NOMO-1 treated with DMSO at 0.1 percent for 48 hours (cell line): ENCODE data around the gene SSC4D.
"Not testable (repeated sequence)": the region's sequence is repeated elsewhere in the genome, so short reads cannot be mapped to it uniquely, and the experiment has no call there.

ENCODE experiments used
- DNase-seq: peaks from one replicate; lab custom pipeline; 2025; ENCODE audit not compliant: unreplicated experiment; lab: John Stamatoyannopoulos, UW

The SSC4D gene

DNA sequence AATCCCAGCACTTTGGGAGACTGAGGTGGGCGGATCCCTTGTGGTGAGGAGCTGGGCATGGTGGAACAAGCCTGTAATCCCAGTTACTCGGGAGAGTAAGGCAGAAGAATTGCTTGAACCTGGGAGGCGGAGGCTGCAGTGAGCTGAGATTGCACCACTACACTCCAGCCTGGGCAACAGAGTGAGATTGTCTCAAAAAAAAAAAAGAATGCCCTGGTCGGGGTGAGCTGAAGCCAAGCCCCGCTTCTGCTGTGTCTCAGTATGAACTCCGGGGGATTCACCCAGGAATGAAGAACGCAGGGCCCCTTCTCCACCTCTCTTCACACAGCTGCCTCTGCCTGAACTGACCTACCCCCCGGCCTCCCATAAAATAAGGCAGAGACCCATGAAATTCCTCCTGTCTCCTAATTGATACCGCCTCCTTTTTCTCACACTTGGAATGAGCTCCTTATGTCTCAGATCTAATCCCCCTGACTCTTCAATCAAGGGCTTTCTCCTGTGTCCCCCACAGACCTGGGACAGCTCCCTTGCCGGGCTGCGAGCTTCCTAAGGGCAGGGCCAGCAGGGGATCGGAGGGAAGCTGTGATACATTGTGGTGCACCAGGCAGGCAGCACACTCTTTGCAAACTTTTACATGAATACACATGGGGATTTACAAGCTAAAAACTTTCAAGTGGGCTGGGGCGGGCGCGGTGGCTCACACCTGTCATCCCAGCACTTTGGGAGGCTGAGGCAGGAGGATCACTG lies 14.3 kb upstream of the SSC4D start:
- DNase-seq = no peak

DNA sequence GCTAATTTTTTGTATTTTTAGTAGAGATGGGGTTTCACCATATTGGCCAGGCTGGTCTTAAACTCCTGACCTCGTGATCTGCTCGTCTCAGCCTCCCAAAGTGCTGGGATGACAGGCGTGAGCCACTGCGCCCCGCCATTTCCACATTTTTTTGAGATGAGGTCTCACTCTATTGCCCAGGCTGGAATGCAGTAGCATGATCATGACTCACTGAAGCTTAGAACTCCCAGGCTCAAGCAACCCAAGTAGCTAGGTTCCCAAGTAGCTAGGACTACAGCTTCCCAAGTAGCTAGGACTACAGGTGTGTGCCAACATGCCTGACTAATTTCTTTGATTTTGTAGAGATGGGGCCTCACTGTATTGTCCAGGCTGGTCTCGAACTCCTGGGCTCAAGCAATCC lies 11.6 kb upstream of the SSC4D start:
- DNase-seq = not testable (repeated sequence)

DNA sequence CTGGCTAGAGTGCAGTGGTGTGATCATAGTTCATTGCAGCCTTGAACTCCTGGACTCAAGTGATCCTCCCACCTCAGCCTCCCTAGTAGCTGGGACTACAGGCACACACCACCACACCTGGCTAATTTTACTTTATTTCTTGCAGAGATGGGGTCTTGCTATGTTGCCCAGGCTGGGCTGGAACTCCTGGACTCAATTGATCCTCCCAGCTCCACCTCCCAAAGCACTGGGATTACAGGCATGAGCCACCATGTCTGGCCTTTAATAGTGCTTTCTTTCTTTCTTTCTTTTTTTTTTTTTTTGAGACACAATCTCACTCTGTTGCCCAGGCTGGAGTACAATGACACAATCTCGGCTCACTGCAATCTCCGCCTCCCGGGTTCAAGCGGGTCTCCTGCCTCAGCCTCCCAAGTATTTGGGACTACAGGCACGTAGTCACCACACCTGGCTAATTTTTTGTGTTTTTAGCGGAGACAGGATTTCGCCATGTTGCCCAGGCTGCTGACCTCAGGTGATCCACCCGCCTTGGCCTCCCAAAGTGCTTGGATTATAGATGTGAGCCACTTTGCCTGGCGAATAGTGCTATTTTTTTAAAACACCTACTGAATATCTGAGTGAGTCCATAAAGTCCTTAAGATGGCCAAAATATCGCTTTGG lies 8.3 kb upstream of the SSC4D start:
- not testable (repeated sequence) for DNase-seq

DNA sequence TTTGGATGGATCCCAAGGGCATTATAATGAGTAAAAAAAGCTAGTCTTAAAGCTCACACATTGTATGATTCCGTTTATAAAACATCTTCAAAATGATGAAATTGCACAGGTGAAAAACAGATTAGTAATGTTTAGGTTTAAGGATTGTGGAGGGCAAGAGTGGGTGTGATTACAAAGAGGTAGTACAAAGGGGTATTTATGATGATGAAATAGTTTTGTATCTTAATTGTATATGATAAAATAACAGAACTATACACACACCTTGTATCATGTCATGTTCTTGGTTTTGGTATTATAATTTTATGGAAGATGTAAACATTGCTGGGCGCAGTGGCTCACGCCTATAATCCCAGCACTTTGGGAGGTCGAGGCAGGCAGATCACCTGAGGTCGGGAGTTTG lies 2.8 kb upstream of the SSC4D start:
- no peak for DNase-seq

DNA sequence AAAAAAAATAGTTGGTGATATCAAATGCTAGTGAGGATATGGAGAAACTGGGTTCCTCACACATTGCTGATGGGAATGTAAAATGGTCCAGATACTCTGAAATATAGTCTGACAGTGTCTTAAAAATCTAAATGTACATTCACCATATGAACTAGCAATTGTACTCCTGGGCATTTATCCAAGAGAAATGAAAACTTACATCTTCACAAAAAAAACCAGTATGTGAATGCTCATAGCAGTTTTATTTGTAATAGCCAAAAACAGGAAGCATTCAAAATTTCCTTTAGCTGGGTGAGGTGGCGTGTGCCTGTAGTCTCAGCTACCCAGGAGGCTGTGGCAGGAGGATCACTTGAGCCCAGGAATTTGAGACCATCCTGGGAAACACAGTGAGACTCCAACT lies 2.1 kb upstream of the SSC4D start:
- peak; percentile 47 for DNase-seq

DNA sequence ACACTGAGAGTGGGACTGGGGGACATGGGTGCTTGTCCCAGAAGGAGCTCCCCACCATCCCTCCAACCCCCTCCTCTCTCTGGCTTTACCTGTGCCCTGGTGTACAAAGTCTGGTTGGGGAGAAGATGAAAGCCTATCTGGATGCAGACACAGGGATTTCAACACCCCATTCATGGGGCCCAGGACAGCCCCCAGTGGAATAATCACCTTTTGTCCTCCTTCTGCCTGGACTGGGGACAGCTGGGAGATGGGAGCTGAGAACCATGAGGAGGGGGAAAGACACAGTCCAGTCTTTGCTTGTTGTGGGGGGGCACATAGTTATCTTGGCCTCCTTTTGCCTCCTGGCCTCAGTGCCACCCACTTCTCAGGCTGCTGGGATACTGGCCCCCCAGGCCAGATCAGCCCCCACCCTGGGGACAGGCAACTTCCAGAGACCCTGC lies 1.4 kb downstream of the SSC4D start:
- no peak for DNase-seq

DNA sequence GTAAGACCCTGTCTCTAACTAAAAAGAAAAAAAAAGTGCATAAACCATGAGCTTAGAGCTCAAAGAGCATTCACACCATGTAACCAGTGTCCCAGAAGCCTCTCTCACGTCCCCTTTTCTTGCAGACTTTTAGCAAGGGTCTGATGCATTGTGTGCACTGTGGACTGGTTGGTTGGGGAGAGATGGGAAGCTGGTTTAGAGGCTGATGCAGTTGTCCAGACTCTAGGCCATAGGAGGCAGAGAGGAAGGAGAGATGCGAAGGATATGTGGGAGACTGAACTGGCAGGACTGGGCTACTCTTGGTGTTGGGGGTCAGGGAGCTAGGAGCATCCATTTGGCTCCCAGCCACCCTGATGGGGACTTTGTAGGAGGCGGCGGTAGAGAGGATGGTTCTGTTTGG lies 1.8 kb downstream of the SSC4D start:
- DNase-seq = no peak

DNA sequence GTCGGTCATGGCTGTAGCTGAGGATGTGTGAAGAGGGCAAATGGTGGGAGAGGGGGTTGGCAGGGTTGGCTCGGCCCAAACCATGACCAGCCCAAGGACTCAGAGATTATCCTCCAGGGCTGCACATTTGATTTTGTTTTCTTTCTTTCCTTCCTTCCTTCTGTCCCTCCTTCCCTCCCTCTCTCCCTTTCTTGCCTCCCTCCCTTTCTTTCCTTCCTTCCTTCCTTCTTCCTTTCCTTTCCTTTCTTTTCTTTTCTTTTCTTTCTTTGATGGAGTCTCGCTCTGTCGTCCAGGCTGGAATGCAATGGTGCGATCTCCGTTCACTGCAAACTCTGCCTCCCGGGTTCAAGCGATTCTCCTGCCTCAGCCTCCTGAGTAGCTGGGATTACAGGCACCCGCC lies 3.8 kb downstream of the SSC4D start:
- no peak for DNase-seq

DNA sequence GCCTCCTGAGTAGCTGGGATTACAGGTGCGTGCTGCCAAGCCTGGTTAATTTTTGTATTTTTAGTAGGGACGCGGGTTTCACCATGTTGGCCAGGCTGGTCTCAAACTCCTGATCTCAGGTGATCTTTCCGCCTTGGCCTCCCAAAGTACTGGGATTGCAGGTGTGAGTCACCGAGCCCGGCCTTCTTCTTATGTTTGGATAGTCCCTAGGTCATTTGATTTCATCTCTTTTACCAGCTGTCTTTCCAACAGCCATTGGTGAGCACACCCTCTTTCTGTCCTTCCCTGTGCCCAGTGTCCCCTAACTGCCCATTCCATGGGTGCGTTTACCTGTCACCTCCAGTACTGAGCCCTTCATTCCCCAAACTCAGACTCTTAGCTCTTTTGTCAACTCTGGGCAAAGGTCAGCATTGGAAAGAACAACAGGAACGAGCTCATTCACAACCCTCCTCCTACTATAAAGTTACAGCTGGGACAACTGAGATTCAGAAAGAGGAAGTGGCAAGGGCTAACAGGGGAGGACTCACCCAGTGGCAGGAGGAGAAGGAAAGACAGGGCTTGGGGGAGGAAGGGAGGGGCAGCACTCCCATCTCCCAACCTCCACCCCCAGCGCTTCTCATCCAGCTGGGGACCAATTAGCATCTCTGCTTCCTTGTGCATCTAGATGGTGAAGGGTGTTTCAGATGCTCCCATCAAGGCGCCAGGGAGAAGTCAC lies 5.6 kb downstream of the SSC4D start:
- DNase-seq = peak; percentile 99

DNA sequence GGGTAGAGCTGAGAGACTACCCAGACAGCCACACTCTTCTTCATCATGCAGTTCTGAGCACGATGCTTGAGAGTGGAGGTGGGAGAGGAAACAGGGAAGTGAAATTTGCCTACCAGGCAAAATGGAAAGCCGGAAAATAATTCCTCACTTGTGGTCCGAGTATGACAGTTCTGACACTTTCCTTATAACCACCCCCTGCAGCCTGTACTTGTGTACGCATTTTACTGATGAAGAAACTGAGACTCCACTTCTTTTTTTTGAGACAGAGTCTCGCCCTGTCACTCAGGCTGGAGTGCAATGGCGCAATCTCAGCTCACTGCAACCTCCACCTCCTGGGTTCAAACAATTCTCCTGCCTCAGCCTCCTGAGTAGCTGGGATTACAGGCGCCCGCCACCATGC lies 6.4 kb downstream of the SSC4D start:
- peak; percentile 86 for DNase-seq

DNA sequence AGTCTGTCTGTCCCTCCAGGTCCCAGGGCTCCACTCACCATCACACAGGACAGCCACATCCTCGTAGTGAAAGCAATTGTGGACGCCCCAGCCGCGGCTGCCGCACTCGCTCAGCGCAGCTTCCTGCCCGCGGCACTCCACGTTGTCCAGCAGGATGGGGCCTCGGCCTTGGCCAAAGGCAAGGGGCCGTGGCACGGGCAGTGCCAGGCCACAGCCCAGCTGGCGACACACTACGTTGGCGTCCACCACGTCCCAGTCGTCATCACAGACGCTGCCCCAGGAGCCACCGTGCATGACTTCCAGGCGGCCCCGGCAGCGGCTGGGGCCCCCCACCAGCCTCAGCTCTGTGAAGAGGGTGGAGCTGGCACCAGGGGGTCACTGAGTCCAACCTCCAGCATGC lies 9.2 kb downstream of the SSC4D start:
- no peak for DNase-seq

DNA sequence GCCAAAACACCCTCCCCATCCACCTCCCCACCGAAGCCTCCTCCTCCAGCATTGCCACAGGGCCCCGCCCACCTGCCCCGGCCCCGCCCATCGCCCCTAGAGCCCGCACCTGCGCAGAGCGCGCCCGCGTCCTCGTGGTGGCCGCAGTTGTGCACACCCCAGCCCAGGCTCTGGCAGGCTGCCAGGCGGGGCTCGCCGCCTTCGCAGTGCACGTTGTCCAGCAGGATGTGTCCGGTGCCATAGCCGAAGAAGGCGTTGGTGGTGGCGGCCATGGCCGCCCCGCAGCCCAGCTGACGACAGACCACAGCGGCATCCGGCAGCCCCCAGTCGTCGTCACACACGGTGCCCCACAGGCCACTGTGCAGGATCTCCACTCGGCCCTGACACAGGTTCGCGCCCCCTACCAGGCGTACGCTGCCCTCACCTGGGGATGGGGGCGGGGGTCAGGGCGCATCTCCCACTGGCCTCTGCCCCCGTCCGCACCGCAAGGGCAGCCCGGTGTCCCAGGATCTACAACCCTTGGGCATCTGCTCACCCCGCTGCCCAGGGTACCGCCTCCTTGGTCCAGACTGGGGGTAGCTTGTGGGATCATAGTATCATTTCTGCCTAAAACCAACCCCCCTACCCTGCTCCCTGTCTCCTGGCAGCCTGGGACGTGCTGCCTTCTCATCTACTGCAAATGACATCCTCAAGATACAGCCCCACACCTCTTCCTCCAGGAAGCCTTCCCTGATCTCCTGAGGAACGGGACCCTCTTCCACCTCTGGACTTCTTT lies 11.9 kb downstream of the SSC4D start:
- DNase-seq = peak; percentile 67

DNA sequence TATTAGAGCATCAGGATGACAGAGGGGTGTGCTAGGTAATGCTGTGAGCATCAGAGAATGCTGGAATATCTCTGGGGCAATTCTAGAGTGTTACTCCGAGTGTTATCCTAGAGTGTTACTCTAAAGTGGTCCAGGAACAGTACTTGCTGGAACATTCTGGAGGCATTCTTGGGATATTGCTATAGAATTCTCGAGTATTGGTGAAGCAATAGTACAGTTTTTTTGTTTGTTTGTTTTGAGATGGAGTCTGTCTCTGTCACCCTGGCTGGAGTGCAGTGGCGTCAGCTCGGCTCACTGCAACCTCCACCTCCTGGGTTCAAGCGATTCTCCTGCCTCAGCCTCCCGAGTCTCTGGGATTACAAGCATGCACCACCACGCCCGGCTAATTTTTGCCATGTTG lies 12.6 kb downstream of the SSC4D start:
- DNase-seq = no peak

DNA sequence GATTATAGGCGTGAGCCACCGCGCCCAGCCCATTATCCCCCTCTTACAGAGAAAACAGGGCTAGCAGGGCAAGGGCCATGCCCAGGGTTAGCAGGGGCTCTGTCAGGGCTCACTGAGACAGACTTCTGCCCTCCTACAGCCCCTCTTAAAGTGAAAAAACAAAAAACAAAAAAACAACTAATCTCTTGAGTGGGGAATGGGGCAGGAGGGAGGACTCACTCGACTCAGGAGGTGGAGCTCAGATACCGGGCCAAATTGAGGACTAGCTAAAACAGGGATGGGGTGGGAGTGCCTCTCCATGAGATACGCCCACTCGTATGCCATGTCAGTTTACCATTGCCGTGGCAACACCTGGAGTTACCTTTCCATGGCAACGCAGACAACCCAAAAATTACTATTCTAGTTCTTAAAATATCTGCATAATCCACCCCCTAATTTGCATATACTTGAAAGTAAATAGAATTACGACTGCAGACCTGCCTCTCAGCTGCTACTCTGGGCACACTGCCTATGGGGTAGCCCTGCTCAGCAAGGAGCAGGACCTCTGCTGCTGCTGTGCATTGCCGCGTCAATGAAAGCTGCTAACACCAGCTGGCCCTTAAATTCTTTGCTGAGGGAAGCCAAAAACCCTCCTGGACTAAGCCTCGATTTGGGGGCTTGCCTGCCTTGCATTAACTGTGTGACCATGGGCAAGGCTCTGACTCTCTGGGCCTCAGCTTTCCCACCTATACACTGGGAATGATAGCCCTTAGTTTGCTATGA lies 13.4 kb downstream of the SSC4D start:
- no peak for DNase-seq

DNA sequence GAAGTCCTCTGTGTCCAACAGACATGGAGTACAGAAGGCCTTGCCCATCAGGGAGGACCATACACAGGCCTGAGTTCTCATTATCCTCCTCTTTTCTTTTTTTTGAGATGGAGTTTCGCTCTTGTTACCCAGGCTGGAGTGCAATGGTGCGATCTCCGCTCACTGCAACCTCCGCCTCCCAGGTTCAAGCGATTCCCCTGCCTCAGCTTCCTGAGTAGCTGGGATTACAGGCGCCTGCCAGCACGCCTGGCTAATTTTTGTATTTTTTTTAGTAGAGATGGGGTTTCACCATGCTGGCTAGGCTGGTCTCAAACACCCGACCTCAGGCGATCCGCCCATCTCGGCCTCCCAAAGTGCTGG lies 13.9 kb downstream of the SSC4D start:
- not testable (repeated sequence) for DNase-seq

DNA sequence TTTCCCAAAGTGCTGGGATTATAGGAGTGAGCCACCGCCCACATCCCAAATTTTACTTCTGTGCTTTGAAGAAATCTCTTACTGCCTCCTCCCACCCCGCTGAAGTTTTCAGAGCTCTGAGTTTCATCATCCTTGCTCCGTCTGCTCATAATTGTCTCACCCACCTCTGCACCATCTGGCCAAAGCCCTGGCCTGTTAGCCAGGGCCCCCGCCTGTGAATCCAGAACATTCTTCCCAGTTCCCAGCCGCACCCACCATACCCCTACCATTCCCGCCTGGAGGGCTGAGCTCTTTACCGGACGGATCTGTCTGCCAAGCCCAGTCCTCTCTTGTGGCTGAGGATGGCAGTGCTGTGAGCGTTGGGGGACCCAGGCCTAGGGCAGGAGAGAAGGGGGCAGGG lies 14.5 kb downstream of the SSC4D start:
- peak; percentile 57 for DNase-seq

DNA sequence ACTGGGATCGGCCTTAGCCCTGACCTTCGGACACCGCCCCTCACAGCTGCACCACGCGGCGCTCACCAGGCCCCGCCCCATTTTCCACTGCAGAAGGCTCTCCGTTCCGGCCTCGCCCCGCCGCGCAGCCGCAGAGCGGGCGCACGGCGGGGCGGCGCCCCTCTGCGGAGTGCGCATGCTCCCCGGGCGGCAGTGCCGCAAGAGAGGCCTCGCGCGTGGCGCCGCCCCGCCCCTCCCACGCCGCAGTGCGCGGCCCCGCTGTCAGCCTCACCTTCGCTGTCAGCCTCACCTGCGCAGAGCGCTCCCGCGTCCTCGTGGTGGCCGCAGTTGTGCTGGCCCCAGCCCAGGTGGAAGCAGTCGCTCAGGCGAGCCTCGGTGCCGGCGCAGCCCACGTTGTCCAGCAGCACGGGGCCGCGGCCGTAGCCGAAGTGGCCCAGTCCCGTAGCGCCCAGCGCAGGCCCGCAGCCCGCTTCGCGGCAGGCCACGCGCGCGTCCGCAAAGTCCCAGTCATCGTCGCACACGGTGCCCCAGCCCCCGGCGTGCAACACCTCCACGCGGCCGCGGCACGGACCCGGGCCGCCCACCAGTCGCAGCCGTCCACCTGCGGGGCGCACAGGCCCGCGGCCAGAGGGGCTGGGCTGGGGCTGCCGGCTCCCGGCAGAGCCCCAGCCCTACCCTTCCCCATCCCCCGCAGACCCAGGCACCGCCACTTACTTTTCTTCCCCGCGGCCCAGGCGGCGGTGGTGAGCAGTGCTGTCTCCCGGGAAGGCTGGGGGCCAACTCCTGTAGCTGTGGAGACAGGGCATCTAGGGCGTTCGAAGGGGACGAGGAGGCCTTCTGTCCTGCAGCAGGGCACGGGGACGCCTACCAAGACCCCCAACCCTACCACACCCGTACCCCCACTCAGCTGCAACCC lies 16.1 kb downstream of the SSC4D start:
- peak; percentile 100 for DNase-seq

DNA sequence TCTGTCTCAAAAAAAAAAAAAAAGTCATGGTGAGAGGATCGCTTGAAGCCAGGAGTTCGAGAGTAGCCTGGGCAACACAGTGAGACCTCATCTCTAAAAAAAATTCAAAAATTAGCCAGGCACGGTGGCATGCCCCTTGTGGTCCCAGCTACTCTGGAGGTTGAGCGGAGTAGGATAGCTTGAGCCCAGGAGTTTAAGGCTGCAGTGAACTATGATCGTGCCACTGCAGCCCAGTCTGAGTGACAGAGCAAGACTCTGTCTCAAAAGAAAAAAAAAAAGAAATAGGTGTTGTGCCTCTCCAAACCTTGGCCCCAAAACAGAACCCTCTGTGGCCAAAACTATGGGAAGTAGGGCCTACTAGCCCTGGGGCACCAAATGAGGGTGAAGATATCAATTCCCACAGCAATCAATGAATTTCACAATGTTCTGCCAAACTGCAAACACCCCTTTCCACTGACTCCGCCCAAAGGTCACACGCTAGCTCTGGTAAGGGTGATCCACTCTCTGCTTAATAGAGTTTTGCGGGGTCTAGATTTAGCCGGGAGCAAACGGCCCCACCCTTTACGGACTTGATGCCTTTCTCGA lies 16.9 kb downstream of the SSC4D start:
- DNase-seq = no peak

DNA sequence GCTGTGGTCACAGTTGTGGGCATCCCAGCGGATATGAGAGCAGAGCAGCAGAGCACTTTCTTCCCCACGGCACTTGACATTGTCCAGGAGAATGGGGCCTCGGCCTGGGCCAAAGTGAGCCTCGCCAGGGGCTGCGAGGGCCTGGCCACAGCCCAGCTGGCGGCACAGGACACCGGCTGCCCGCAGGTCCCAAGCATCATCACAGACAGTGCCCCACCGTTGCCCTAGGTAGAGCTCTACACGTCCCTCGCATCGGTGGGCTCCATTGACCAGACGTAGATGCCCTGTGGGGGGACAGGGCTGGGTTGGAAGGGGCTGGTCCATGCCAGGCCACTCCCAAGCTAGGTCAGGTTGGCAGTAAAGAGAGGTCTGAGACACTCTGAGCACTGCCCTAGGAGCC lies 19.4 kb downstream of the SSC4D start:
- no peak for DNase-seq
